ENCODE measurements around the gene MROH7.

MROH7 gene

DNA sequence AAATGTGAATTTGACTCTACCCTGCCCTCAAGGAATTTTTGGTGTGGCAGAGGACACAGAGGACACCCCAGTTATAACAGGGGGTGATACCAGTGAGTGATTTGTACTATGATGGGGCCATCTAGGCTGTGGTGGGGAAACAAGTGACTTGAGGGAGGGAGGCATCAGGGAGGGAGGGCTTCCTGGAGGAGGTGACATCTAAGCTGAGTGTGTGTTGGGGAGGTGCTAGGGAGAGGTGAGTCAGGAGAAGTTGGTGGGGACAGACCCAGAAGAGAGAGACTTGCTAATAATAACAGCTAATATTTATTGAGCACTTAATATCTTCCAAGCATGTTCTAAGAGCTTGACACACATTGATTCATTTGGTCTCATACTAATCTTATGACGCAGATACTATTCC is 54.2 kb downstream of the MROH7 start:
- Histone ChIP-seq H3K9me3 (ENCODE audit: control insufficient read depth, low read length) (no peaks in the 10 kb centered on the region), H3K23ac (ENCODE audit: low read length in 2 of 2) (no peak overlapping the region), H4K8ac (ENCODE audit: low read length) (no peak overlapping the region), H3K4ac (ENCODE audit: low read depth in 1 of 2, low read length in 2 of 2) (no peak overlapping the region), H3K18ac (ENCODE audit: low read depth in 1 of 2, low read length in 2 of 2) (no peak overlapping the region), H3K4me1 (ENCODE audit: control insufficient read depth, insufficient read depth, low read depth, low read length) (no peaks in the 10 kb centered on the region), H3K36me3 (ENCODE audit: control insufficient read depth in 1 of 2, insufficient read depth in 2 of 2, low read depth in 1 of 2, low read length in 2 of 2) (no peaks in the 10 kb centered on the region), H2BK12ac (ENCODE audit: low read length in 2 of 2) (no peak overlapping the region), H2BK15ac (ENCODE audit: low read depth, poor library complexity, severe bottlenecking) (no peak overlapping the region), H3K4me3 (ENCODE audit: insufficient read depth in 1 of 2, low read depth in 1 of 2, low read length in 2 of 2) (no peak overlapping the region), H2BK120ac (ENCODE audit: low read depth, low read length) (no peak overlapping the region), H3K27ac (ENCODE audit: low read length, poor library complexity, severe bottlenecking) (no peak overlapping the region), H2AFZ (ENCODE audit: low read depth, low read length) (no peak overlapping the region), H2BK5ac (ENCODE audit: low read depth, low read length, poor library complexity, severe bottlenecking) (no peak overlapping the region), H4K91ac (ENCODE audit: low read length) (no peak overlapping the region), H3K27me3 (ENCODE audit: control insufficient read depth in 1 of 2, insufficient read depth in 1 of 2, low read length in 2 of 2) (peaks cover 47 to 58% of the 10 kb centered on the region in 2 experiments), H3K14ac (ENCODE audit: low read length in 2 of 2) (no peak overlapping the region), H3K9ac (ENCODE audit: low read length) (no peak overlapping the region), H3K4me2 (ENCODE audit: low read length, poor library complexity, severe bottlenecking) (no peak overlapping the region), H2AK5ac (ENCODE audit: low read length, severe bottlenecking) (no peak overlapping the region), H3K79me1 (replicated peaks; ENCODE audit: low read length, poor library complexity, severe bottlenecking) (no peaks in the 10 kb centered on the region)
- WGBS: 95% methylated on average over 1 of the region's 1 CpG
- DNase-seq: no peak

DNA sequence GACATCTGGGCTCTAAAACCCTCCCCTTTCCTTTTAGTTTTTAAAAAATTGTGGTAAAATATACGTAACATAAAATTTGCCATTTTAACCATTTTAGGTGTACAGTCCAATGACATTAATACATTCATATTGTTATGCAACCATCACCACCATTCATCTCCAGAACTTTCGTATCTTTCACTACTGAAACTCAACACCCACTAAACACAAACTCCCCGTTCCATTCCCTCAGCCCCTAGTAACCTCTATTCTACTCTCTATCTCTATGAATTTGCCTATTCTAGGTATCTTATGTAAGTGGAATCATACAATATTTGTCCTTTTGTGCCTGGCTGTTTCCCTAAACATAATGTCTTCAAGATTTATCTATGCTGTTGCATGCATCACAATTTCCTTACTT is 54.7 kb downstream of the MROH7 start:
- Histone ChIP-seq H2BK15ac (ENCODE audit: low read depth, poor library complexity, severe bottlenecking) (no peak overlapping the region), H3K14ac (ENCODE audit: low read length in 2 of 2) (no peak overlapping the region), H2BK5ac (ENCODE audit: low read depth, low read length, poor library complexity, severe bottlenecking) (no peak overlapping the region), H2BK12ac (ENCODE audit: low read length in 2 of 2) (no peak overlapping the region), H4K91ac (ENCODE audit: low read length) (no peak overlapping the region), H3K79me1 (replicated peaks; ENCODE audit: low read length, poor library complexity, severe bottlenecking) (no peaks in the 10 kb centered on the region), H3K23ac (ENCODE audit: low read length in 2 of 2) (no peak overlapping the region), H3K4ac (ENCODE audit: low read depth in 1 of 2, low read length in 2 of 2) (no peak overlapping the region), H3K27ac (ENCODE audit: low read length, poor library complexity, severe bottlenecking) (no peak overlapping the region), H4K8ac (ENCODE audit: low read length) (no peak overlapping the region), H3K9me3 (ENCODE audit: control insufficient read depth, low read length) (no peaks in the 10 kb centered on the region), H3K18ac (ENCODE audit: low read depth in 1 of 2, low read length in 2 of 2) (no peak overlapping the region), H3K9ac (ENCODE audit: low read length) (no peak overlapping the region), H3K4me3 (ENCODE audit: insufficient read depth in 1 of 2, low read depth in 1 of 2, low read length in 2 of 2) (no peak overlapping the region), H2AK5ac (ENCODE audit: low read length, severe bottlenecking) (no peak overlapping the region), H2AFZ (ENCODE audit: low read depth, low read length) (no peak overlapping the region), H2BK120ac (ENCODE audit: low read depth, low read length) (no peak overlapping the region), H3K27me3 (ENCODE audit: control insufficient read depth in 1 of 2, insufficient read depth in 1 of 2, low read length in 2 of 2) (peaks cover 47 to 59% of the 10 kb centered on the region in 2 experiments), H3K4me1 (ENCODE audit: control insufficient read depth, insufficient read depth, low read depth, low read length) (no peaks in the 10 kb centered on the region), H3K4me2 (ENCODE audit: low read length, poor library complexity, severe bottlenecking) (no peak overlapping the region), H3K36me3 (ENCODE audit: control insufficient read depth in 1 of 2, insufficient read depth in 2 of 2, low read depth in 1 of 2, low read length in 2 of 2) (no peaks in the 10 kb centered on the region)
- no peak for DNase-seq
- WGBS: 92% methylated on average over 2 of the region's 3 CpGs

DNA sequence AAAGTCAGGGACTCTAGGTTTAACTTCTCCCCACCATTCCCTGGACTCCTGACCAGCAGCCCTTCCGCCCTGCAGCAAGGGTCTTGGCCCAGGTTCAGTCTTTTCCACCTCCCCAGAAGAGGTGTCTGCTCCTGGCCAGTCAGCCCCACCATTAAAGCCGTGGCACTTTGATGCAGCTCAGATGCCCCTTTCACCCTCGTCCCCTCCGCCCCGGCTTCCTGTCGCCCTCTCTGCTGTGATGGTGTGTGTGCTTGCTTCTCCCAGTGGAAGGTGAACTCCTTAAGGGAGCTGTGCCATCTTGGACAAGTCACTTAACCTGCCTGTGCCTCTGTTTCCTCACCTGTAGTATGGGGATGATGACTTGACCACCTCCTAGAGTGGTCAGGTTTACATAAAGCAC is 56.3 kb downstream of the MROH7 start:
- Histone ChIP-seq H2AK5ac (ENCODE audit: low read length, severe bottlenecking) (no peak overlapping the region), H3K4me2 (ENCODE audit: low read length, poor library complexity, severe bottlenecking) (no peak overlapping the region), H3K4me1 (ENCODE audit: control insufficient read depth, insufficient read depth, low read depth, low read length) (no peaks in the 10 kb centered on the region), H3K9ac (ENCODE audit: low read length) (no peak overlapping the region), H3K18ac (ENCODE audit: low read depth in 1 of 2, low read length in 2 of 2) (no peak overlapping the region), H2BK15ac (ENCODE audit: low read depth, poor library complexity, severe bottlenecking) (no peak overlapping the region), H2BK12ac (ENCODE audit: low read length in 2 of 2) (no peak overlapping the region), H3K27ac (ENCODE audit: low read length, poor library complexity, severe bottlenecking) (no peak overlapping the region), H2BK120ac (ENCODE audit: low read depth, low read length) (no peak overlapping the region), H3K27me3 (ENCODE audit: control insufficient read depth in 1 of 2, insufficient read depth in 1 of 2, low read length in 2 of 2) (peaks cover 58 to 60% of the 10 kb centered on the region in 2 experiments), H3K4me3 (ENCODE audit: insufficient read depth in 1 of 2, low read depth in 1 of 2, low read length in 2 of 2) (no peak overlapping the region), H4K8ac (ENCODE audit: low read length) (no peak overlapping the region), H3K9me3 (ENCODE audit: control insufficient read depth, low read length) (no peaks in the 10 kb centered on the region), H3K79me1 (replicated peaks; ENCODE audit: low read length, poor library complexity, severe bottlenecking) (no peaks in the 10 kb centered on the region), H3K14ac (ENCODE audit: low read length in 2 of 2) (no peak overlapping the region), H3K23ac (ENCODE audit: low read length in 2 of 2) (no peak overlapping the region), H4K91ac (ENCODE audit: low read length) (no peak overlapping the region), H2AFZ (ENCODE audit: low read depth, low read length) (no peak overlapping the region), H2BK5ac (ENCODE audit: low read depth, low read length, poor library complexity, severe bottlenecking) (no peak overlapping the region), H3K4ac (ENCODE audit: low read depth in 1 of 2, low read length in 2 of 2) (no peak overlapping the region), H3K36me3 (ENCODE audit: control insufficient read depth in 1 of 2, insufficient read depth in 2 of 2, low read depth in 1 of 2, low read length in 2 of 2) (no peaks in the 10 kb centered on the region)
- DNase-seq: no peak
- 84% methylated on average over 6 of the region's 6 CpGs for WGBS

DNA sequence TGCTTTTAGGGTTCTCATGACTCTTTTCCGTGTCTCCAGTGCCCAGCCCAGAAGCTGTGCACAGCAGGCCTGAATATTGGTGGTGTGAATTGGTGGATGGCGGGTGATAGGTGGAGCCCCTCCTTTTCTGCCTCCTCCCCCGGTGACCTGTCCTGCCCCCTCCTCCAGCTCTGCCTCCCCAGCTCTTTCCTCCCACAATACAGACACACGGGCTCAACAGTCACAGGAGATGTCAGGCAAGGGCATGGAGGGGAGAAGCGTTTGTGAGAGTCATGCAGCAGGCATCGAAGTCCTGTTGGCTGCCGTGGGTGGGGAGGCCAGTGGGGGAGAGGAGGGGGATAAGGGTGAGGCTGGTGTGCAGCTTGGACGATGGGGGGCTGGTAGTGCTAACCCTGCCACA is 56.8 kb downstream of the MROH7 start:
- H3K18ac ChIP-seq (ENCODE audit: low read depth in 1 of 2, low read length in 2 of 2): no peak overlapping the region
- H3K27me3 ChIP-seq (ENCODE audit: control insufficient read depth in 1 of 2, insufficient read depth in 1 of 2, low read length in 2 of 2): peaks cover 61 to 63% of the 10 kb centered on the region in 2 experiments
- no peaks in the 10 kb centered on the region for H3K36me3 ChIP-seq (ENCODE audit: control insufficient read depth in 1 of 2, insufficient read depth in 2 of 2, low read depth in 1 of 2, low read length in 2 of 2)
- WGBS: 75% methylated on average over 5 of the region's 8 CpGs
- no peak overlapping the region for H3K4me3 ChIP-seq (ENCODE audit: insufficient read depth in 1 of 2, low read depth in 1 of 2, low read length in 2 of 2)
- no peak overlapping the region for H3K4ac ChIP-seq (ENCODE audit: low read depth in 1 of 2, low read length in 2 of 2)
- H3K23ac ChIP-seq (ENCODE audit: low read length in 2 of 2): no peak overlapping the region
- H2BK120ac ChIP-seq (ENCODE audit: low read depth, low read length): no peak overlapping the region
- H3K79me1 ChIP-seq (replicated peaks; ENCODE audit: low read length, poor library complexity, severe bottlenecking): no peaks in the 10 kb centered on the region
- H3K9me3 ChIP-seq (ENCODE audit: control insufficient read depth, low read length): no peaks in the 10 kb centered on the region
- no peak overlapping the region for H4K91ac ChIP-seq (ENCODE audit: low read length)
- H2AK5ac ChIP-seq (ENCODE audit: low read length, severe bottlenecking): no peak overlapping the region
- DNase-seq: no peak
- H2BK5ac ChIP-seq (ENCODE audit: low read depth, low read length, poor library complexity, severe bottlenecking): no peak overlapping the region
- no peak overlapping the region for H3K27ac ChIP-seq (ENCODE audit: low read length, poor library complexity, severe bottlenecking)
- no peak overlapping the region for H3K14ac ChIP-seq (ENCODE audit: low read length in 2 of 2)
- H2AFZ ChIP-seq (ENCODE audit: low read depth, low read length): no peak overlapping the region
- H3K4me1 ChIP-seq (ENCODE audit: control insufficient read depth, insufficient read depth, low read depth, low read length): no peaks in the 10 kb centered on the region
- H2BK12ac ChIP-seq (ENCODE audit: low read length in 2 of 2): no peak overlapping the region
- no peak overlapping the region for H4K8ac ChIP-seq (ENCODE audit: low read length)
- no peak overlapping the region for H3K9ac ChIP-seq (ENCODE audit: low read length)
- H3K4me2 ChIP-seq (ENCODE audit: low read length, poor library complexity, severe bottlenecking): no peak overlapping the region
- no peak overlapping the region for H2BK15ac ChIP-seq (ENCODE audit: low read depth, poor library complexity, severe bottlenecking)

All from mesenchymal stem cell (in vitro differentiated cells and primary cell).